WTC11 (cell line): ENCODE measurements around the gene CACNA1D.

Source experiments
- CTCF ChIP-seq: fragments of 200-600 bp; IDR thresholded peaks from 2 replicates; pipeline ENCODE4 v1.8.0; 2022; ENCODE audit warnings: antibody characterized with exemption
- TF ChIP-seq, protein P1 (sequence below): sonication (generic); formaldehyde crosslinking; IDR thresholded peaks from 2 replicates; pipeline ENCODE4 v1.8.1; 2023; ENCODE audit warnings: mild to moderate bottlenecking, missing genetic modification reagents, moderate library complexity

- TF ChIP-seq, protein P1, sequence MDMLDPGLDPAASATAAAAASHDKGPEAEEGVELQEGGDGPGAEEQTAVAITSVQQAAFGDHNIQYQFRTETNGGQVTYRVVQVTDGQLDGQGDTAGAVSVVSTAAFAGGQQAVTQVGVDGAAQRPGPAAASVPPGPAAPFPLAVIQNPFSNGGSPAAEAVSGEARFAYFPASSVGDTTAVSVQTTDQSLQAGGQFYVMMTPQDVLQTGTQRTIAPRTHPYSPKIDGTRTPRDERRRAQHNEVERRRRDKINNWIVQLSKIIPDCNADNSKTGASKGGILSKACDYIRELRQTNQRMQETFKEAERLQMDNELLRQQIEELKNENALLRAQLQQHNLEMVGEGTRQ (CRISPR knock-in tag): no peak
- TF ChIP-seq CTCF: no peak
These were observed 245.6 kb downstream of the CACNA1D start for GRCh38 chr3:53739966-53740365.
